Suprapubic skin (tissue), 3 donors: ENCODE data around the gene BGN.

Source experiments
- CTCF ChIP-seq, 2 donors: fragments of 200-600 bp in 1 of 2; fragments of 450-650 bp in 1 of 2; sonication (generic) in 1 of 2; IDR thresholded peaks; one replicate each; pipeline ENCODE4 v1.5.1; 2016 to 2019; ENCODE audit warnings: antibody characterized with exemption in 2 of 2, mild to moderate bottlenecking in 1 of 2, moderate library complexity in 1 of 2
- POLR2A ChIP-seq, 2 donors: fragments of 450-650 bp; IDR thresholded peaks; one replicate each; pipeline ENCODE4 v1.6.1; 2017; ENCODE audit warnings: antibody characterized with exemption in 2 of 2, mild to moderate bottlenecking in 2 of 2, moderate library complexity in 2 of 2

GRCh38 chrX:153498453-153498852 lies 3.7 kb downstream of the BGN start:
- TF ChIP-seq POLR2A (IDR thresholded peaks at IDR 0.05) (no peak), CTCF (IDR thresholded peaks at IDR 0.05) (no peak)
